NOMO-1 (cell line): ENCODE results near the gene PHACTR4.
"Not testable (repeated sequence)": the region's sequence is repeated elsewhere in the genome, so short reads cannot be mapped to it uniquely, and the experiment has no call there.

Source experiments
- DNase-seq, 2 experiments: peaks; one replicate each; lab custom pipeline; 2025; ENCODE audit not compliant: unreplicated experiment in 2 of 2; lab: John Stamatoyannopoulos, UW

The PHACTR4 gene

DNA sequence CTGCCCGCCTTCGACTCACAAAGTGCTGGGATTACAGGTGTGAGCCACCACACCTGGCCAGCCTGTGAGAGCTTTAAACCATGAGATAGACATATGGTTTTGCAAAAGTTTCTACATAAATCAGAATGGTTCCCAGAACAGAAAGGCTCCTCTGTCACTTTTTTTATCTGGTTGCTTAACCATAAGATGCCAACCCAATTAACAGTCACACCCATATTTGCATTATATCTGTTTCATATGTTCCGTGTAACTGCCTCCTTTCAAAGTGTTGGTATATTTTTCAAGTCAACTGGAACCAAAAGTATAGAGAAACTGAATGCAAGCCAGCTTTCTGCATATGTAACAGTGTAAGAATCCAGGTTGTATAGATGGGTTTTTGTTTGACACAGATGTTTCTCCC, 112.6 kb downstream of the PHACTR4 start:
- no peak for DNase-seq

DNA sequence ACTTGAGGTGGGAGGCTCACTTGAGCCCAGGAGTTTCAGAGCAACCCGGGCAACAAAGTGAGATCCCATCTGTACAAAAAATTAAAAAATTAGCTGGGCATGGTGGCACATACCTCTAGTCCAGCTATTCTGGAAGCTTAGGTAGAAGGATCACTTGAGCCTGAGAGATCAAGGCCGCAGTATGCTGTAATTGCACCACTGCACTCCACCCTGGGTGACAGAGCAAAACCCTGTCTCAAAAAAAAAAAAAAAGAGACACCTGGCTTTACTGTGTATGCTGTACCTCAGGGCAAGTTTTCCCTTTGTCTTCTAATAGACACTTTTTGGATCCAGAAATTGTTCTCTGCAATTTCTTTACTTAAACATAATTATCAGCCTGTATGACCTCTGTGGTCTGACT, 113.2 kb downstream of the PHACTR4 start:
- DNase-seq: no peak

DNA sequence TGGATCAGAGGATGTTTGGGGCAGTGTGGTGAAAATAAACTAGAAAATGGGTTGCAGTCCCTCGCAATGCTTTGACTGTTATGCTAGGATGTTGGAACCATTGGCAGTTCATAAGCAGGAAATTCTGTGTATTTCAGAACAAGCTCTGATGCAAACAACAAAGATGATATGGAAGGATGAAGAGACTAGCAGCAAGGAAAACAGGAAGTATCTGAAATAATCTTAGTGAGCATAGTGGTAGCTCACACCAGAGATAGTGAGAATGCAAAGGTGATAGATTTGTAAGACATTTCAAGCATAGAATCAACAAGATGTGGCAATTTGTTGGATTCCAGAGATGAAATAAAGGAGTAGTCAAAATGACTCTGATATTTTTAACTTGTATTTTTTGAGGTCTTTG, 125.2 kb downstream of the PHACTR4 start:
- DNase-seq: no peak

DNA sequence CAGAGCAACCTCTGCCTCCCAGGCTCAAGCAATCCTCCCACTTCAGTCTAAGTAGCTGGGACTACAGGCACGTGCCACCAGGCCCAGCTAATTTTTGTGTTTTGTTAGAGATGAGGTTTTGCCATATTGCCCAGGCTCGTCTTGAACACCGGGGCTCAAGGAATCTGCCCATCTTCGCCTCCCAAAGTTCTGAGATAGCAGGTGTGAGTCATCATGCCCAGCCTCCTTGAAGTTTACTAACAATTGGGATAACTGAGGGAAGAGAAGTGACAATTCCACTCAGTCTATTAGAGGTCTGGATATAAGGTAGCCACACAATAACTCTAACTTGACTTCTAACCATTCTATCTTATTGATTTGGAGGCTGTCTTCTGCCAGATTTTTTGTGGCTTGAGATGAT, 130.0 kb downstream of the PHACTR4 start:
- no peak for DNase-seq

DNA sequence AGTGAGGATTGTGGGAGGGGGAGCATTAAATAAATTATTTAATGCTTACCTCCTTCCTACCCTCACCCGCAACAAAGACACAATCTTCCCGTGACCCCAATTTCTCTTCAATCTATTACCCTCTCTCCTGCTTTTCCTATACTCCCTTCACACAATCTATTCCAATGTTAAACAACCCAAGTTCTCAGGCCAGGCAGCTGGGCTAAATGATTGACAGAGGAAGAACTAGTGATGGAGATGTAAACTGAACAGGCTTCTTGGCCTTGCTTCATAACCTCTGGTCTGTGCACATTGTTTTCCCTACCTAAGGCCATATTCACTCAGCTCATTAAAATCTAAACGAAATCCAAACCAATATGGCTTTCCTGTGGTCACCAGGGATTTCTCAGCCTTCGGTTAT, 132.4 kb downstream of the PHACTR4 start:
- DNase-seq: no peak

DNA sequence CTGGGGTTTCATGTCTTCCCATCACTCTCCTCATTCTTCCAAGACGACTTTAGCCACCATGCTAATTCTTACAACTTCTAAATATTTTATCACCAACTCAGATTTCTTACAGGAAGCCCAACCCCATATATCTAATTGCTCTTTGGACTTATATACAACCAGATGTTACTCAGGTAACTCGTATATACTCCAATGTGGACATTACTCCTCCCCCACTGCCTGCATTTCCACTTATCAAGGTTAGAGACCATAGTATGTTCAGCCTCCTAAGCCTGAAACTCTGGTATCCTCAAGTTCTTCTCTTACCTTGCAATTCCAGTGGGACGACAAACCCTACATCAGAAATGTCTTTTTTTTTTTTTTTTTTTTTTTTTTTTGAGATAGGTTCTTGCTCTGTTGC, 133.6 kb downstream of the PHACTR4 start:
- no peak for DNase-seq

DNA sequence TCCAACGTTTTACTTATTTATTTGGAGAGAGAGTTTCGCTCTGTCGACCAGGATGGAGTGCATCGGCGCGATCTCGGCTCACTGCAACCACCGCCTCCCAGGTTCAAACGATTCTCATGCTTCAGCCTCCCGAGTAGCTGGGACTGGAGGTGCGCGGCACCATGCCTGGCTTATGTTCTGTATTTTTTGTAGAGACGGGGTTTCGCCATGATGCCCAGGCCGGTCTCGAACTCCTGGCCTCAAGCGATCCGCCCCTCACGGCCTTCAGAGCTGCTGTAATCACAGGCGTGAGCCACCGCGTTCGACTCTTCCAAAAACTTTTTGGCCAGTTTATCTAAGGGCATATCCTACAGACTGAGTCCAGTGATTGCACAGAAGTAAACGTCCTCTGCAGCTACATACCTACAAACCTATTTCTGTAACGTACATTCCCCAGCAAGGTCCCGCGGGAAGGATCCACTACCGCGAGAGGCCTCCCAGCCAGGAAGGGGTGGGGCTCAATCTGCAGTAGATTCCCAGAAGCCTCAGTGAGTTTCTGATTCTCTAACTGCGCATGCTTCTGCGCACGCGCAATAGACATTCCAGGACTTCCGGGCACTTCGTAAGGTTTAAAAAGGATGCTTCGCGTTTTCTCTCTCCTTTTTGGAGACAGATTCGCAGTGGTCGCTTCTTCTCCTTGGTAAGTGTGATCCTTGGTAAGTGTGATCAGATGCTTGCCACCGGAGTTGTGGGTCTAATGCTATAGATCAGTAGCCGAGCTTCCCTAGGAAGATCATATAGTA, 136.1 kb downstream of the PHACTR4 start, which contains the start of gene RCC1:
Gene RCC1, plus strand, starts transcription at position 638 of the 782 bp plus-strand sequence. CDS start 23,824 bp downstream, outside the sequence.
- peak; percentile 93 to 96 for DNase-seq

DNA sequence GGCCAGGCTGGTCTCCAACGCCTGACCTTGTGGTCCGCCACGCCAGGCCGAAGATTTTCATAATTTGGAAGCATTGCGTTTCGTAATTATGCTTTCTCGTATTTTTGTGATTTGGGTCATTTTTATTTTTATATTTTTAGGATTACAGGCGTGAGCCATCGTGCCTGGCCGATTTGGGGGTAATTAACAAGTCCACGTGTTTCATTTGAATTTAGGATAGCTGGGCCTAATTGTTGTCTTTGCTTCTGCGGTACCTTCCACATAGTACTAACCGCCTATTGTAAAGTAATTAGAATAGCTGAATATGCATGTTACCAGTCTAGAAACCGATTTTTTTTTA, 137.3 kb downstream of the PHACTR4 start:
- DNase-seq: no peak

DNA sequence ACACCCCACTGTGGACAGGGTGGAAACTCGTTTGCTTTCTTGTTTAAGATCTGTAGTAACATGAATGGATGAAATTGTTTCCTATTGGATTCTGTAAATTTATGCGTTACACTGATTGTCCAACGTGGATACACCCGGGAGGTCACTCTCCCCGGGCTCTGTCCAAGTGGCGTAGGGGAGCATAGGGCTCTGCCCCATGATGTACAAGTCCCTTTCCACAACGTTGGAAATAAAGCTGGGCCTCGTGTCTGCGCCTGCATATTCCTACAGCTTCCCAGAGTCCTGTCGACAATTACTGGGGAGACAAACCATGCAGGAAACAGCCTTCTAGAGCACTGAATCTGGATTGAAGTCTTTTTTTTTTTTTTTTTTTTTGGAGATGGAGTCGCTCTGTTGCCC, 137.7 kb downstream of the PHACTR4 start:
- DNase-seq: peak in 1 of 2 experiments; percentile 10

DNA sequence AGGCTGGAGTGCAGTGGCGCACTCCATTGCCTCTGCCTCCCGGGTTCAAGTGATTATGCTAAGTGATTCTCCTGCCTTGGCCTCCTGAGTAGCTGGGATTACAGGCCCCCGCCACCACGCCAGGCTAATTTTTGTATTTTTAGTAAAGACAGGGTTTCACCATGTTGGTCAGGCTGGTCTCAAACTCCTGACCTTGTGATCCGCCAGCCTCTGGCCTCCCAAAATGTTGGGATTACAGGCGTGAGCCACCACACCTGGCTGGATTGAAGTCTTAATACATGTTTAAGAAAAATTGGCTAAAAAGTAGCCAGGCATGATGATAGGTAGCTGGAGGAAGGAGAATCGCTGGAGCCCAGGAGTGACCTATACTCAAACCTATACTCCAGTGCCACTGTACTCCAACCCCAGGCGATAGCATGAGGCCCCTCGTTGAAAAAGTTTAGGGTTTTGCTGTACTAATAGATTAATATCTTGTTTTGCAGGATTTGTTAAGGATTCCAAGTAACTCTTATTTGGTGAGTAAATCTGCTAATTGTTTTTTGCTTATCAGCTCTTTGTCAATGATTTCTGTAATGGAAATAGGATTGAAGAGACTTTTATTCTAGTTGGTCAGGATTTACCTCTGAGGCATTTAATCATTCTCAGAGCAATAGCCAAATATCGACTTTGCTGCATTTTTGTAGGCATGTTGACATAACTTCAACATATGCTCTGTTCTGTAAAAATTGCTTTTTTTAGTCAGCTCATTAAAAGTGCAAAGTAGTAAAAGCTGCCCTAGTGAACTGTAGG, 138.3 kb downstream of the PHACTR4 start:
- no peak for DNase-seq

DNA sequence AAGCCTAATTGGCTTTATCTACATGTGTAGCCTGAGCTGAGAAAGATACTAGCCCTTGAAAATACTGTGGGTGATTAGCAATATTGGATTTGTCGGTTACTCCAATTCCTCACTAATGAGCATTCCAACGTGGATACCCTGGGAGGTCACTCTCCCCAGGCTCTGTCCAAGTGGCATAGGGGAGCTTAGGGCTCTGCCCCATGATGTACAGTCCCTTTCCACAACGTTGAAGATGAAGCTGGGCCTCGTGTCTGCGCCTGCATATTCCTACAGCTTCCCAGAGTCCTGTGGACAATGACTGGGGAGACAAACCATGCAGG, 138.9 kb downstream of the PHACTR4 start:
- no peak for DNase-seq

DNA sequence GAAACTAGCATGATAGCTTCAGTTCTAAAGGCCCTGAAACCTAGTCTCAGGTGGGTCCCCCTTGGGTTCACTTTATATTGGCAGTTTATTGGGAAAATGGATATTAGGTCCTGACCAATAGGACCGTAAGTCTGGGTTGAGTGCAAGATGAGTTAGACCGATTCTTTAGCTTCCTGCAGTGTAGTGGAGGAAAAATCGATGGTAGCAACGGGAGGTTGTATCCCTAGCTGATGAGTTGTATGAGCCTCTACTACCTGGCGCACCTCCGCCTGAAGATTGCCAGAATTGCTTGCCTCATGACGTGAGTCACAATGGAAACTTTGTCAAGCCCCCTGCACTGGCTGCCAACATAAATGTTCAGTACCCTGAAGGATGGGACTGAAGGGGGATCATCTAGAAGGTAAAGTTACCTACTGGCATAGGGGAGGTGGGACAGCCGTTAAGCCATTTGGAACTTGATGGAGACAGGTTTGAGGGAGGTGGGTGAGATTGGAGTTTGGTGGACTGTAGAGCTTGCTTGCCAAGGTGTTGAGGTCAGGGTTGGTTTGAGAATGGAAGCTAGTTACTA, 140.2 kb downstream of the PHACTR4 start:
- DNase-seq: no peak

DNA sequence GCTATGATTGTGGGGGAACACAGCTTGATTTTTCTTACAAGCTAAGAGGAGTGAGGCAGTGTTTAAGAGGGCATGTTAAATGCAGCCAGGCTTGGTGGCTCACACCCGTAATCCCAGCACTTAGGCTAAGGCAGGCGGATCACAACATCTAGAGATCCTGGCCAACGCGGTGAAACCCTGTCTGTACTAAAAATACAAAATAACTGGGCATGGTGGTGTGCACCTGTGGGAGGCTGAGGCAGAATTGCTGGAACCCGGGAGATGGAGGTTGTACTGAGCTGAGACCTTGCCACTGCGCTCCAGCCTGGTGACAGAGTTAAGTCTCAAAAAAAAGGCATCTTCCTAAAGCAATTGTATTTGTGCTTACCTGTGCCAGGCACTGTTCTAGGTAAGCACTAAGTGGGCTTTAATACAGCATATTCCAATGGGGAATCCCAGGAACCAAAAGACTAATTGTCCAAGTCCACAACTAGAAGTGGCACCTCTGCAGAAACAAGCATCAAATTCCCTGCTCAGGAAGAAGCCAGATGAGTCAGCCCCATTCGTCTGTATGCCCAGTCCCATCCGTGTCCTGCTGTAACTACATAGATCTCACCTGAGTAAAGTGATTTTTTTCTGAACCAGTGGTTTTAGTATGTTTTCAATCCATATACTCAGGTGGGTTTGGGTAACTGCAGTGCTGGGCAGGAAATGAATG, 140.9 kb downstream of the PHACTR4 start:
- DNase-seq: no peak

DNA sequence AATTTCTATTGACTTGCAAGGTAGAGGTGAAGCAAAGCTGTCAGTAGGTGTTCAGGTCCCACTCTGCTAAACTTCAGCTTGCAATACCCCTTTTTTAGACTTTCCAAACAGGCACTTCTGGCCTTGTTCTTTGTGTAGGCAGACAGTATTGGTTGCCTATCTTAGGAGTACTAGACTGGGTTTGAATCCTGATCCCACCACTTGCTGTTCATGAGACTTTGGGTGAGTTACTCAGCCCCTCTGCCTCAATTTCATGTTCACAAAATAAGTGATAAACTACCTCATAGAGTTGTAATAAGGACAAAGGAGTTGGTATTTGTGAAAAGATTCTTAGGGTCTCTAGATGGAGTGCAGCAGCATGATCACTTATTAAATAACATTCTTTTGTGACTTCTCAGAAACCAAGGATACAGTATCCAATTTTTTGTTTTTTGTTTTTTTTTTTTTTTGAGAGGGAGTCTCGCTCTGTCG, 141.5 kb downstream of the PHACTR4 start:
- DNase-seq: peak in 1 of 2 experiments; percentile 25

DNA sequence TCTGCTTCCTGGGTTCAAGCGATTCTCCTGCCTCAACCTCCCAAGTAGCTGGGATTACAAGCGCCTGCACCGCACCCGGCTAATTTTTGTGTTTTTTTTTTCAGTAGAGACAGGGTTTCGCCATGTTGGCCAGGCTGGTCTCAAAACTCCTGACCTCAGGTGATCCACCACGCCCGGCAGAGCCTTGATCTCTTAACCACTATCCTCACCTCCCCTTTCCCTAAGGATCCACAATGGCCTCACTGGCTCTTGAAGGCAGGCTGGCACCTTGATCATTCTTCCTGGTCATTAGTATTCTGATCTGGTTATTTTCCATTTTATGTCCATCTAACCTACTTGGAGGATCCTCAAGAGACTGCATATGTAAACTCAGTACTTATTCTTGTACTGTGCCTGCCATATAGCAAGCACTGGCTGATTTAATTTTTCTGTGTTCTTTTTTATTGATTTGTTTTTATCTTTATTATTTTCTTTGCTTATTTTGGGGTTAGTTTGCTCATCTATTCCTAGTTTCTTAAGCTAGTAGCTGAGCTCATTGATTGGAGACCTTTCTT, 142.6 kb downstream of the PHACTR4 start:
- no peak for DNase-seq

DNA sequence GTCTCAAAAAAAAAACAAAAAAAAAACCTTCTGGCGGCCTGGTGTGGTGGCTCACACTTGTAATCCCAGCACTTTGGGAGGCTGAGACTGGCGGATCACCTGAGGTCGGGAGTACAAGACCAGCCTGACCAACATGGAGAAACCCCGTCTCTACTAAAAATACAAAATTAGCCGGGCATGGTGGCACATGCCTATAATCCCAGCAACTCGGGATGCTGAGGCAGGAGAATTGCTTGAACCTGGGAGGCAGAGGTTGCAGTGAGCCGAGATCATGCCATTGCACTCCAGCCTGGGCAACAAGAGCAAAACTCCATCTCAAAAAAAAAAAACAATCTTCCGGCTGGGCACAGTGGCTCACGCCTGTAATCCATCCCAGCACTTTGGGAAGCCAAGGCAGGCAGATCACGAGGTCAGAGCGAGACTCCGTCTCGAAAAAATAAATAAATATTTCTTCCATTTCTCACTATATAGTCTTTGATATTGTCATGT, 144.9 kb downstream of the PHACTR4 start:
- DNase-seq: not testable (repeated sequence)

DNA sequence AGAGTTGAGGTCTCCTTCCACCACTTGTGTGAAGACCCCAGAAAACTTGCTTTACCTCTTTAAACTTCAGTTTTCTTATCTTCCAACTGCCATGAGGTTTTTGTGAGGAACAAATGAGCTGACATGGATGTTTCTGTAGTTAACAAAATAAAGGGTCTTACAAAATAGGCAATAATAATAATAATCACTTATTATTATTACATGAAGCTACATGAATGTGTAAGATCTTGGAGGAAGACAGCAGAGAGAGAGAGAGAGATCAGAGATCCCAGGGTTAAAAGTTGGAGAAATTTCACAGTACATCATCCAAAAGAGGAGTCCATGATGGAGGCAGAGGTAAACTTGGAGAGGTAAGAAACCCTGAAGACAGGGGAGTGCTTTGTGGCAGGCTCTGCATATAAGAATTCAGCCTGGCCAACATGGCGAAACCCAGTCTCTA, 147.0 kb downstream of the PHACTR4 start:
- DNase-seq: no peak

DNA sequence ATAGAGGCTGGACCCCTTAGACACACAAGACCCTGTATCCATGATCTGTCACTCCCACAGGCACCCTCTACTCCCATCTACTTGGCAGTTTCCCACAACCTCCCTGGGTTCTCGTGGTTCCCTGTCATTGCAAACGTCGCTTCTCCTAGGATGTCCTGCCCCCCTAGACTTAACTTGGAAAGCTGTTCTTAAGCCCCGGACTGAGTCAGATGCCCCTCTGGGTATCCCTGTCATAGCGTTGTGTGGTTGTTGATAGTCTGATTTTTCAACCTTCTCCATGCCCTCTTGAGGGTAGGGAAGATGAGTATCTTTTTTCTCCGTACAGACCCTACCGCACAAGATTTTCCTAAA, 148.1 kb downstream of the PHACTR4 start:
- peak in 1 of 2 experiments; percentile 49 for DNase-seq

DNA sequence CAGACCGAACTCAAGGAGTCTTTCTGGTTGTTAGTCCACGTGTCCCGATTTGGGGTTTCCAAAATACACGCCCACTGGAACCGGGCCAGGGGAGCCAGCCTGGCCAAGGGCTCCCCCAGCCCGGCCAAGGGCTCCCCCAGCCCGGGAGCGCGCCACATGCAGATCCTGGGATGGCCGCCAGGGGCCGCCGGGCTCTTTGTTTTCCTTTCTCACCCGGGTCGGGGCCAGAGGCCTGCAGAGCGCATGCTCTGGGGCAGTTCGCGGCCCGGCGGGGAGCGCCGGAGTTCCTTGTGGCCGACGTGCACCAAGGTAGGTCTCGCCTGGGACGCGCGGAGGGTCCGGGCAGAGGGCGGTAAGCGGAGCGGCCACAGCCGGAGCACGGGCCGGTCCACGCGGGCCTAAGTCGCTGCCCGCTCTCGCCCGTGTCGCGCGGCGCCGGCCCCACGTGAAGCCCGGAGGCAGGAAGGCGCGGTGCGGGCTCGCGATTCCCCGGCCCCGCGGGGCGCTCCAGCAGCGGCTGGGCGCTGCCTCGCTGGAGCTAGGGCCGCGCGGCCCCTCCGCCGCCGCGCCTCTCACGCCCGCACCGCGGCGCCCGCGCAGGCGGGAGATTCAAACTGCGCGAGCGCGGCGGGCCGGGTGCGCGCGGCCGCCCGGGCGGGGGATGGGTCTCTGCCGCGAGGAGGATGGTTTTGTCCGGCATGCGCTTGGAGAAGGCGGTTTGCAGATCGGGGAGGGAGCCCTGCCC, 148.6 kb downstream of the PHACTR4 start:
- DNase-seq: peak; percentile 81 to 83

DNA sequence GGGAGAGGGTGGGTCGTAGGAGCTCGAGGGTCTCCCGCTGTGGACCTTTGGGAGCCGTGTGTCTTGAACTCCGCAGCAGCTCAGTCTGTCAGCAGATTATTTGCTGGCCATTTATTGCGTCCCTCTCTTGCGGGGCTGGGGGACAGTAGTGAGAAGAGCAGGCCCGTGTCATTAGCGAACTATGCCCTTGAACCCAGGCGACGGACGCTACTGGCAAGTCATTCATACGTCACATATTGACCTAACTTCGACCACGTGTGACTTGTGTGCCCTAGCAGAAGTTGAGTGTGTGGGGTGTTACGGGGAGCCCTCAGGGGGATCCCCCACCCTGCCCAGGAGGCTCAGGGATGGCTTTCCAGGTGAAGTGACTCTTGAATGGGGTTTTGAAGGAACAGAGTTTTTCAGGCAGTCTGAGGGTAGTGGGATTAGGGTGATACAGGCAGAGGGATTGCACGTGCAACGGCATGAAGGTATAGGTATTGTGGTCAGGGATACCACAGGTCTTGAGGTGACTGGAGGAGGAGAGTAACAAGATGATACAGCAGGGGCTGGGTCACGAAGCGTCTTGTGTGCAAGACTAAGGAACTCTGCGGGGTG, 149.3 kb downstream of the PHACTR4 start:
- DNase-seq: peak; percentile 30
